Measurements from ENCODE around the gene VASH2.

- TF ChIP-seq CTCF (IDR thresholded peaks at IDR 0.05 in 8 of 11, conservative IDR thresholded peaks at IDR 0.05 in 3 of 11) (no peak), POLR2A (IDR thresholded peaks at IDR 0.05) (no peak), POLR2AphosphoS5 (IDR thresholded peaks at IDR 0.05) (no peak)
These were observed 995 bp downstream of the VASH2 start for GRCh38 chr1:212951126-212951946.

Measured in spleen (tissue), 7 donors.